SU-DHL-6 (cell line): Measurements from ENCODE around the gene FDPS.

ENCODE experiments used
- EZH2phosphoT487 ChIP-seq: fragments of 200-600 bp; sonication (generic), shearing (Covaris generic); conservative IDR thresholded peaks from 2 replicates; pipeline ENCODE4 v1.6.1; 2018; ENCODE audit warnings: mild to moderate bottlenecking, antibody characterized with exemption, low read length, moderate library complexity, mixed read lengths
- TF ChIP-seq, protein P1 (sequence below): fragments of 200-600 bp; sonication (generic); IDR thresholded peaks from one replicate; pipeline ENCODE4 v1.5.1; 2017; ENCODE audit warnings: antibody characterized with exemption, mild to moderate bottlenecking, low read length, moderate library complexity; ENCODE audit not compliant: insufficient read depth, poor library complexity, severe bottlenecking

DNA sequence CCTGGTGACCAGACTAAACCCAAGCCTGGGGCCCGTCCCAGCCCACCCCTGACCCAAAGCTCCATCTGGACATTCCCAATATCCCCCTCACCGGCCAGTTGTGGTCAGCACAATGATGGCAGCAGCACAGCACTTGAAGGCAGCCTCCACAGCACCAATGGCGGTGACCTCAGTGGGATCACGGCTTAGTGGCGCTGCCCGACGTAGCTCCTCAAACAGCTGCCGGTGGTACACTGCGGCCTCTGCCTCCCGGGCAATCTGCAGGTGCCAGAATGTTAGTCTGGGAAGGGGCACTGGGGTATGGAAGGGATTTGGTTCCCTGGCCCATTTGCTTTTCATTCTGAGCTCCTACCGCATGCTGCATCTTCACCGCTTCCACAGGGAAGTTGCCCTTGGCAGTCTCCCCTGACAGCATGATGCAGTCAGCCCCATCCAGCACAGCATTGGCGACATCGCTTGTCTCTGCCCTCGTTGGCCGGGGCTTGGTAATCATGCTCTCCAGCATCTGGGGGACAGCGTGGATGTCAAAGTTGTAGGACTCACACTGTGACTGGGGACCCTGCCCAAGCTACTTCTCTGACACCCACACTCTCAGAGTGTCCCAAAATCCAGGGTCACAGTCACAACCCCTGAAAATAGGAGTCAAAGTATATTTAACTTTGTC lies 15.4 kb upstream of the FDPS start:
- TF ChIP-seq, protein P1, sequence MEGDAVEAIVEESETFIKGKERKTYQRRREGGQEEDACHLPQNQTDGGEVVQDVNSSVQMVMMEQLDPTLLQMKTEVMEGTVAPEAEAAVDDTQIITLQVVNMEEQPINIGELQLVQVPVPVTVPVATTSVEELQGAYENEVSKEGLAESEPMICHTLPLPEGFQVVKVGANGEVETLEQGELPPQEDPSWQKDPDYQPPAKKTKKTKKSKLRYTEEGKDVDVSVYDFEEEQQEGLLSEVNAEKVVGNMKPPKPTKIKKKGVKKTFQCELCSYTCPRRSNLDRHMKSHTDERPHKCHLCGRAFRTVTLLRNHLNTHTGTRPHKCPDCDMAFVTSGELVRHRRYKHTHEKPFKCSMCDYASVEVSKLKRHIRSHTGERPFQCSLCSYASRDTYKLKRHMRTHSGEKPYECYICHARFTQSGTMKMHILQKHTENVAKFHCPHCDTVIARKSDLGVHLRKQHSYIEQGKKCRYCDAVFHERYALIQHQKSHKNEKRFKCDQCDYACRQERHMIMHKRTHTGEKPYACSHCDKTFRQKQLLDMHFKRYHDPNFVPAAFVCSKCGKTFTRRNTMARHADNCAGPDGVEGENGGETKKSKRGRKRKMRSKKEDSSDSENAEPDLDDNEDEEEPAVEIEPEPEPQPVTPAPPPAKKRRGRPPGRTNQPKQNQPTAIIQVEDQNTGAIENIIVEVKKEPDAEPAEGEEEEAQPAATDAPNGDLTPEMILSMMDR: no peak
- no peak for TF ChIP-seq EZH2phosphoT487
